Uterus (tissue), 4 donors: ENCODE data around the gene HDAC7. TPM values are rescaled to one million over a fixed set of nuclear protein-coding genes. Genes with fewer than 3 reads are reported as not detected.

Experiments
- DNase-seq, 2 donors: peaks; one replicate each; pipeline ENCODE4 v3.0.0-alpha.2; 2019 to 2020
- H3K27ac ChIP-seq, 2 donors: fragments of 200-600 bp; sonication (generic); 1 replicate in 1 of 2; 2 replicates in 1 of 2; pipeline ENCODE4 v1.5.1; 2016 to 2018
- H3K27me3 ChIP-seq, 2 donors: fragments of 200-600 bp; sonication (generic); one replicate each; pipeline ENCODE4 v1.5.1; 2018 to 2019; ENCODE audit warnings: control low read depth in 1 of 2
- H3K36me3 ChIP-seq, 2 donors: fragments of 200-600 bp; sonication (generic); one replicate each; pipeline ENCODE4 v1.5.1; 2019; ENCODE audit warnings: control low read depth in 1 of 2
- H3K4me1 ChIP-seq, 2 donors: fragments of 200-600 bp; sonication (generic); one replicate each; pipeline ENCODE4 v1.5.1; 2018 to 2019; ENCODE audit warnings: control low read depth in 1 of 2
- H3K4me3 ChIP-seq, 2 donors: fragments of 200-600 bp; sonication (generic); 1 replicate in 1 of 2; 2 replicates in 1 of 2; pipeline ENCODE4 v1.5.1; 2018 to 2019; ENCODE audit warnings: mild to moderate bottlenecking in 1 of 2
- H3K9me3 ChIP-seq, 2 donors: fragments of 200-600 bp; sonication (generic); one replicate each; pipeline ENCODE4 v1.5.1; 2019; ENCODE audit warnings: control low read depth in 1 of 2
- POLR2A ChIP-seq, 2 donors: fragments of 450-650 bp; IDR thresholded peaks; one replicate each; pipeline ENCODE4 v1.6.1; 2016; ENCODE audit warnings: antibody characterized with exemption in 2 of 2, mild to moderate bottlenecking in 1 of 2, moderate library complexity in 1 of 2
- intact Hi-C: fragments of 100-400 bp; cut with DNase I; formaldehyde crosslinking; loops from one replicate; pipeline ENCODE4 v1.15.1; 2023; ENCODE audit warnings: low total_unique reads
- total RNA-seq, 4 donors: library from RNA; depleted of rRNA in 3 of 4; stranded (reverse); fragments of >200 nt in 3 of 4; gene quantifications; one replicate each; pipeline versions ENCODE4 v1.1.0 to v1.2.4, GENCODE V29; 2014 to 2023
- TF ChIP-seq, protein P1 (sequence below), 4 experiments: fragments of 200-600 bp in 2 of 4; fragments of 450-650 bp in 2 of 4; sonication (generic) in 2 of 4; IDR thresholded peaks; one replicate each; pipeline ENCODE4 v1.5.1; 2016 to 2019; ENCODE audit warnings: antibody characterized with exemption in 4 of 4, mild to moderate bottlenecking in 2 of 4, moderate library complexity in 1 of 4
- donor health status: DM: yes; HTN: yes; CAD: no.

HDAC7 gene
- total RNA-seq, 4 donors from 2014 or later = 33.0 to 191 (median 42.5) TPM

DNA sequence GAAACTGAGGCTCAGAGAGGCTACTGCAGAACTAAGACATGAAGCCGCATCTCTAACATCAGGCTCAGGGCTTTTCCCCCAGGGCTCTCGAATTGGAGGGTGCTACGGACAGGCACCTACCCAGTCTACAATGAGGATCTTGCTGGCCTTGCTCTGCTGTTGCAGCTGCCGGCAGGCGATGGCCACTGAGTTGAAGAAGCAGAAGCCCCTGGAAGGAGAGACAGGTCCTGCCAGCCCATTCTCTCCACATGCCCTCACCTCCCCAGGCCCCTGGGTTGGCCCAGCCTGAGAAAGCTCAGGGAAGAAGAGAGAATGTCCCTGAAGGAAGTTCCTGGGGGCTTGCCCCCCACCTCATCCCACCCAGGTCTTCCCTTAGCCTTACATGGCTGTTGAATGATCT, 30.6 kb downstream of the HDAC7 start:
- DNase-seq = no peak
- Histone ChIP-seq H3K27ac (no peak overlapping the region), H3K4me3 (no peak overlapping the region), H3K9me3 (no peaks in the 10 kb centered on the region), H3K27me3 (no peaks in the 10 kb centered on the region), H3K4me1 (no peaks in the 10 kb centered on the region), H3K36me3 (no peaks in the 10 kb centered on the region)
- TF ChIP-seq, protein P1, sequence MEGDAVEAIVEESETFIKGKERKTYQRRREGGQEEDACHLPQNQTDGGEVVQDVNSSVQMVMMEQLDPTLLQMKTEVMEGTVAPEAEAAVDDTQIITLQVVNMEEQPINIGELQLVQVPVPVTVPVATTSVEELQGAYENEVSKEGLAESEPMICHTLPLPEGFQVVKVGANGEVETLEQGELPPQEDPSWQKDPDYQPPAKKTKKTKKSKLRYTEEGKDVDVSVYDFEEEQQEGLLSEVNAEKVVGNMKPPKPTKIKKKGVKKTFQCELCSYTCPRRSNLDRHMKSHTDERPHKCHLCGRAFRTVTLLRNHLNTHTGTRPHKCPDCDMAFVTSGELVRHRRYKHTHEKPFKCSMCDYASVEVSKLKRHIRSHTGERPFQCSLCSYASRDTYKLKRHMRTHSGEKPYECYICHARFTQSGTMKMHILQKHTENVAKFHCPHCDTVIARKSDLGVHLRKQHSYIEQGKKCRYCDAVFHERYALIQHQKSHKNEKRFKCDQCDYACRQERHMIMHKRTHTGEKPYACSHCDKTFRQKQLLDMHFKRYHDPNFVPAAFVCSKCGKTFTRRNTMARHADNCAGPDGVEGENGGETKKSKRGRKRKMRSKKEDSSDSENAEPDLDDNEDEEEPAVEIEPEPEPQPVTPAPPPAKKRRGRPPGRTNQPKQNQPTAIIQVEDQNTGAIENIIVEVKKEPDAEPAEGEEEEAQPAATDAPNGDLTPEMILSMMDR (IDR thresholded peaks at IDR 0.05) = no peak
- no peak for TF ChIP-seq POLR2A (IDR thresholded peaks at IDR 0.05)
- intact Hi-C loops = loop anchor here (10.0 kb wide), 1 partner anchor 46 kb away; no protein-coding TSS in a partner anchor

DNA sequence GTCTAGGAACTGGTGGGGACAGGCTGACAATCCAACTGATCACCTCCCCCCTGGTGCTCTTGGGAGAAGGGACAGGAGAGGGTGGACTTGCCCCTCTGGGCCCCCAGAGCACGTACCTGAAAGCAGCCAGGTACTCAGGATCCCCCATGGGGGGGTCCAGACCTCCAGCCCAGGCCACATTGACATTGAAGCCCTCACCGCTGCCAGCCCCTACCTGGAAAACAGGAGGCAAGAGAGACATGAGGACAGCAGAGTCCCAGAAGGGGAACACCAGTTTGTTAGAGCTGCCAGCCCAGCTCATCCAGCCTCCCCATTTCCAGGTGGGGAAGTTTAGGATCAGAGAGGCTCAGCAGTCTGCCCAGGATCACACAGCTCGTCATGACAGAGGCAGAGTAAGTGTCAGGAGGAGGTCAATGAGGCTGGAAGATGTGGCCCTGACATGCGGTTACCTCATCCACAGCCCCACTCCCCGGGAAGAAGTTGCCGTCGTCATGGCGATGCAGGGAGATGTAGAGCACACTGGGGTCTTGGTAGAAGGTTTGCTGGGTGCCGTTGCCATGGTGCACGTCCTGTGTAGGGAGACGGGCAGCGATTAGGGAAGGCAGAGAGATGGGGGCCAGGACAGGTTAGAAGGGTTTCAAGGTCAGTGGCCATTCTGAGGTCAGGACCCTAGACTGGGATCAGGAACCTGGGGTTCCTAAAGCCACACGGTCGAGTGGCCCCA, 31.9 kb downstream of the HDAC7 start:
- TF ChIP-seq POLR2A (IDR thresholded peaks at IDR 0.05) = no peak
- TF ChIP-seq, protein P1 (IDR thresholded peaks at IDR 0.05) = no peak
- no peaks in the 10 kb centered on the region for H3K36me3 ChIP-seq
- H3K27ac ChIP-seq = no peak overlapping the region
- H3K27me3 ChIP-seq = no peaks in the 10 kb centered on the region
- H3K4me1 ChIP-seq = no peaks in the 10 kb centered on the region
- intact Hi-C loops = loop anchor here (10.0 kb wide), 1 partner anchor 47 kb away; no protein-coding TSS in a partner anchor
- DNase-seq = no peak
- H3K9me3 ChIP-seq = no peaks in the 10 kb centered on the region
- no peak overlapping the region for H3K4me3 ChIP-seq

DNA sequence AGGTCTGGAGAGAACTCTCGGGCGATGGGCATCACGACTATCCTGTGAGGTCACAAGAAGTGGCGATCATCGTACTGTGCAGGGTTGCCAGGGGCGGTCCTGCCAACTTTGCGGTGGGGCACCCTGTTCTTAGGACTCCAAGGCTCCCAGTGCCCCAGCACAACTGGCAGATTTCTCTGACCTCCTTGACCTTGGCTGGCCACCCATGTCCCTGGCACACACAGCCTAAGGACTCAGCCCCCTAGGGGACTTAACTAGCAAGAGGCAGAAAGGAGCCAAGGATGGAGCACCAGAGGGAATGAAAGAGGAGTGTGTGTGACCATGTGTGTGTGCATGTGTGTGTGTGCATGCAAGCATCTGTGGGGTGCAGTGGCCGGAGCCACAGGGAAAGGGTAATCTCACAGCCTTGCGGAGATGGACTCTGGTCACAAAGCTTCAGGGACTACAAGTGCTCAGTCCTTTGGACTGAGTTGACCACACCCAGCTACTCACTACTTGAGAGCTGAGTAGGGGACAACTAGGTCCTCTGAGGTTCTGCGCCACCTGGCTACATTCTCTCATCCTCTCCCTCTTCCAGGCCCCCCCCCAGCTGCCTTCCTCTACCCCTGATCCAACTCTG, 32.9 kb downstream of the HDAC7 start:
- Histone ChIP-seq H3K4me3 (no peak overlapping the region), H3K9me3 (no peaks in the 10 kb centered on the region), H3K27ac (peak overlapping the region in 1 of 2 donors; percentile 53), H3K27me3 (no peaks in the 10 kb centered on the region), H3K4me1 (no peaks in the 10 kb centered on the region), H3K36me3 (no peaks in the 10 kb centered on the region)
- no peak for DNase-seq
- TF ChIP-seq, protein P1 (IDR thresholded peaks at IDR 0.05) = no peak
- no peak for TF ChIP-seq POLR2A (IDR thresholded peaks at IDR 0.05)
- intact Hi-C loops = loop anchor here (10.0 kb wide), 1 partner anchor 48 kb away; no protein-coding TSS in a partner anchor

DNA sequence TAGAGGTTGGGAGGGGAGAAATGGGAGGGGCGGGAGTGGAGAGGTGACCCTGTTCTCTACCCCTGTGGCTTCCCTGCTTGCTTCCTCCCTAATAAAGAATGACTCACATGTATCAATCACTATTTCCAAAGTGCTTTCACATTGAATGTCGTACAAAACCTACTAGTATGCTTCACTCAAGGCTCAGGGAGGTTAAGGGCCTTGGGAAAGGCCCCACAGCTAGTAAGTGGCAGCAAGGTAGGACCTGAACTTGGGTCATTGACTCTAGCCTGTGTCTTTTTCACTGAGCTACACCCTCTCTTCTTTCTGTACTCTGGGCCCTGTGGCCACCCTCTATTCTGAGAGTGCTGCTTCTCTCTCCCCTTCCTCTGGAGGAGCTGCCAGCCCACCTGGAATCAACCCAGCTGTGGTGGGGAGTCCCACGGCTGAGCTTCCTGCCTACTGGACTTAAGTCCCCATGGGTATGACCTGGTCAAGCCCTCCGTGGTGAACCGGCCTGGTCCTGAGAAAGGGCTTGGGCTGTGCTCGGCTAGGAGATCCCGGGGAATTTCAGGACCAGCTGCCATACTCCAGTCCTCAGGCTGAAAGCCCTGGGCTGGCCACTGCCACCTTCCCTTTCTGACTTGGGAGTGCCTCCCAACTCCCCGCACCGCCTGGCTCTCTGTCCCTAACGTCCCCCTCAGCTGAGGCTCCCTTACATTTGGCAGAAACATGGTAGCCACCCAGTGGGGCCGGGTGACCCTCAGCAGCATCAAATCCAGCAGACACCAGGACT, 33.6 kb downstream of the HDAC7 start:
- intact Hi-C loops = loop anchor here (10.0 kb wide), 1 partner anchor 49 kb away; no protein-coding TSS in a partner anchor
- Histone ChIP-seq H3K4me3 (no peak overlapping the region), H3K4me1 (no peaks in the 10 kb centered on the region), H3K27me3 (no peaks in the 10 kb centered on the region), H3K9me3 (no peaks in the 10 kb centered on the region), H3K27ac (peak overlapping the region in 1 of 2 donors; percentile 53), H3K36me3 (no peaks in the 10 kb centered on the region)
- DNase-seq = no peak
- TF ChIP-seq, protein P1 (IDR thresholded peaks at IDR 0.05) = no peak
- no peak for TF ChIP-seq POLR2A (IDR thresholded peaks at IDR 0.05)
